ENCODE measurements around the gene ZFAND3. TPM values are rescaled to one million over a fixed set of nuclear protein-coding genes. Genes with fewer than 3 reads are reported as not detected.

ZFAND3 gene
- polyA plus RNA-seq, 1 donor from 2014 or later: 19.7 TPM

DNA sequence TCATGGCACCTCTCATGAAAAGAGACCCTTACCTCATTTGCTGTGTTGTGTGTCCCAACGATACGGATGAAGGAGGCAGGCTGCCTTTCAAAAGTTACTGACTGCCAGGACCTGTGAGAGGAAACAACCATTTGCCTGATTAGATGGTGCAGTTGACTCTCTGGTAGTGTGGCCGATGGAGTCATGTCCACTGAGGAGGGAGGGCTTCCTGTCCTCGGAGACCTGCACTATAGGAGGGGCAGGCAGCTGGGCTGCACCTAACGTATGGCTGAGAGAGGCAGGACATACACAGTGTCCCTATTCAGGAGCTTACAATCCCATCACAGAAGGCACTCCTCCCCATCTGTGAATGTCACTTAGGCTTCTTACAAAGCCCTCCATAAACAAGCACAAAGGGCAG, 373.0 kb downstream of the ZFAND3 start:
- no peaks in the 10 kb centered on the region for H3K9me2 ChIP-seq (ENCODE audit: insufficient read depth, low read length)
- no peaks in the 10 kb centered on the region for H4K20me1 ChIP-seq (ENCODE audit: insufficient read depth)
- no peak overlapping the region for H3K4me2 ChIP-seq (ENCODE audit: low read length)
- H3K27ac ChIP-seq (ENCODE audit: low read length): no peak overlapping the region
- no peak overlapping the region for H2AFZ ChIP-seq (ENCODE audit: low read depth, low read length)
- TF ChIP-seq RAD21 (conservative IDR thresholded peaks at IDR 0.05) (no peak), SMC3 (conservative IDR thresholded peaks at IDR 0.05; ENCODE audit: poor library complexity) (no peak), EP300 (conservative IDR thresholded peaks at IDR 0.05; ENCODE audit: poor library complexity, severe bottlenecking) (no peak), MXI1 (conservative IDR thresholded peaks at IDR 0.05; ENCODE audit: poor library complexity, severe bottlenecking) (no peak), EZH2 (IDR thresholded peaks at IDR 0.05; ENCODE audit: borderline replicate concordance, insufficient read depth, low read length, poor library complexity, severe bottlenecking) (no peak), POLR2AphosphoS5 (IDR thresholded peaks at IDR 0.05) (no peak)
- TF ChIP-seq, protein P1, sequence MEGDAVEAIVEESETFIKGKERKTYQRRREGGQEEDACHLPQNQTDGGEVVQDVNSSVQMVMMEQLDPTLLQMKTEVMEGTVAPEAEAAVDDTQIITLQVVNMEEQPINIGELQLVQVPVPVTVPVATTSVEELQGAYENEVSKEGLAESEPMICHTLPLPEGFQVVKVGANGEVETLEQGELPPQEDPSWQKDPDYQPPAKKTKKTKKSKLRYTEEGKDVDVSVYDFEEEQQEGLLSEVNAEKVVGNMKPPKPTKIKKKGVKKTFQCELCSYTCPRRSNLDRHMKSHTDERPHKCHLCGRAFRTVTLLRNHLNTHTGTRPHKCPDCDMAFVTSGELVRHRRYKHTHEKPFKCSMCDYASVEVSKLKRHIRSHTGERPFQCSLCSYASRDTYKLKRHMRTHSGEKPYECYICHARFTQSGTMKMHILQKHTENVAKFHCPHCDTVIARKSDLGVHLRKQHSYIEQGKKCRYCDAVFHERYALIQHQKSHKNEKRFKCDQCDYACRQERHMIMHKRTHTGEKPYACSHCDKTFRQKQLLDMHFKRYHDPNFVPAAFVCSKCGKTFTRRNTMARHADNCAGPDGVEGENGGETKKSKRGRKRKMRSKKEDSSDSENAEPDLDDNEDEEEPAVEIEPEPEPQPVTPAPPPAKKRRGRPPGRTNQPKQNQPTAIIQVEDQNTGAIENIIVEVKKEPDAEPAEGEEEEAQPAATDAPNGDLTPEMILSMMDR (IDR thresholded peaks at IDR 0.05; ENCODE audit: poor library complexity, severe bottlenecking): no peak
- H3K9ac ChIP-seq (ENCODE audit: low read length): no peak overlapping the region
- H3F3A ChIP-seq (ENCODE audit: insufficient read depth, low read length, poor library complexity, severe bottlenecking): no peaks in the 10 kb centered on the region
- H3K4me3 ChIP-seq (ENCODE audit: low read length): no peak overlapping the region
- H3K36me3 ChIP-seq (ENCODE audit: insufficient read depth, low read length): no peaks in the 10 kb centered on the region
- H3K9me3 ChIP-seq (ENCODE audit: low read length): no peaks in the 10 kb centered on the region
- H3K79me2 ChIP-seq (replicated peaks; ENCODE audit: insufficient read depth, low read length): no peaks in the 10 kb centered on the region
- H3K27me3 ChIP-seq (ENCODE audit: insufficient read depth, low read depth, low read length): no peaks in the 10 kb centered on the region

DNA sequence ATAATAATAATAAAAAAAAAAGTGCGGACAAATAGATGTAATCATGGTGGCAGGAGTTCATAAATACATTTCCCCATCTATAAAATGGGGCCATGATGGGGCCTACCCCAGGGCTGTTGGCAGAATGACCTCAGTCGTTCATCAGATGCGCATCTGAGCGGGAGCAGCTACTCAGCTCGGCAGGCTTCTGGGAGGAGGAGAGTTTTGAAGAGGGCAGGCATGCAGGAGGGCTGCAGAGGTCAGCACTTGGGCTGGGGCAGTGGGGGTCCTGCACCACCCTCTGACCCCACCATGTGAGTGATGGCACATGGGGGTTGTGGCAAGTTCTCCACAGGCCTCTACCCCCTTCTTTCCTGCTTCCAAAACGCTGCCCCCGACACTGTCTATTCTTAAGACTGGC, 373.5 kb downstream of the ZFAND3 start:
- Histone ChIP-seq H3K4me3 (ENCODE audit: low read length) (no peak overlapping the region), H3K36me3 (ENCODE audit: insufficient read depth, low read length) (no peaks in the 10 kb centered on the region), H2AFZ (ENCODE audit: low read depth, low read length) (no peak overlapping the region), H3K79me2 (replicated peaks; ENCODE audit: insufficient read depth, low read length) (no peaks in the 10 kb centered on the region), H3K9ac (ENCODE audit: low read length) (no peak overlapping the region), H3K27ac (ENCODE audit: low read length) (no peak overlapping the region), H4K20me1 (ENCODE audit: insufficient read depth) (no peaks in the 10 kb centered on the region), H3F3A (ENCODE audit: insufficient read depth, low read length, poor library complexity, severe bottlenecking) (no peaks in the 10 kb centered on the region), H3K4me2 (ENCODE audit: low read length) (no peak overlapping the region), H3K27me3 (ENCODE audit: insufficient read depth, low read depth, low read length) (no peaks in the 10 kb centered on the region), H3K9me3 (ENCODE audit: low read length) (no peaks in the 10 kb centered on the region), H3K9me2 (ENCODE audit: insufficient read depth, low read length) (no peaks in the 10 kb centered on the region)
- no peak for TF ChIP-seq TAF1 (IDR thresholded peaks at IDR 0.05; ENCODE audit: low read depth)
- TF ChIP-seq, protein P1 (IDR thresholded peaks at IDR 0.05; ENCODE audit: poor library complexity, severe bottlenecking): no peak
- TF ChIP-seq EZH2 (IDR thresholded peaks at IDR 0.05; ENCODE audit: borderline replicate concordance, insufficient read depth, low read length, poor library complexity, severe bottlenecking): no peak
- no peak for TF ChIP-seq SMC3 (conservative IDR thresholded peaks at IDR 0.05; ENCODE audit: poor library complexity)
- TF ChIP-seq, protein P2, sequence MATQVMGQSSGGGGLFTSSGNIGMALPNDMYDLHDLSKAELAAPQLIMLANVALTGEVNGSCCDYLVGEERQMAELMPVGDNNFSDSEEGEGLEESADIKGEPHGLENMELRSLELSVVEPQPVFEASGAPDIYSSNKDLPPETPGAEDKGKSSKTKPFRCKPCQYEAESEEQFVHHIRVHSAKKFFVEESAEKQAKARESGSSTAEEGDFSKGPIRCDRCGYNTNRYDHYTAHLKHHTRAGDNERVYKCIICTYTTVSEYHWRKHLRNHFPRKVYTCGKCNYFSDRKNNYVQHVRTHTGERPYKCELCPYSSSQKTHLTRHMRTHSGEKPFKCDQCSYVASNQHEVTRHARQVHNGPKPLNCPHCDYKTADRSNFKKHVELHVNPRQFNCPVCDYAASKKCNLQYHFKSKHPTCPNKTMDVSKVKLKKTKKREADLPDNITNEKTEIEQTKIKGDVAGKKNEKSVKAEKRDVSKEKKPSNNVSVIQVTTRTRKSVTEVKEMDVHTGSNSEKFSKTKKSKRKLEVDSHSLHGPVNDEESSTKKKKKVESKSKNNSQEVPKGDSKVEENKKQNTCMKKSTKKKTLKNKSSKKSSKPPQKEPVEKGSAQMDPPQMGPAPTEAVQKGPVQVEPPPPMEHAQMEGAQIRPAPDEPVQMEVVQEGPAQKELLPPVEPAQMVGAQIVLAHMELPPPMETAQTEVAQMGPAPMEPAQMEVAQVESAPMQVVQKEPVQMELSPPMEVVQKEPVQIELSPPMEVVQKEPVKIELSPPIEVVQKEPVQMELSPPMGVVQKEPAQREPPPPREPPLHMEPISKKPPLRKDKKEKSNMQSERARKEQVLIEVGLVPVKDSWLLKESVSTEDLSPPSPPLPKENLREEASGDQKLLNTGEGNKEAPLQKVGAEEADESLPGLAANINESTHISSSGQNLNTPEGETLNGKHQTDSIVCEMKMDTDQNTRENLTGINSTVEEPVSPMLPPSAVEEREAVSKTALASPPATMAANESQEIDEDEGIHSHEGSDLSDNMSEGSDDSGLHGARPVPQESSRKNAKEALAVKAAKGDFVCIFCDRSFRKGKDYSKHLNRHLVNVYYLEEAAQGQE (IDR thresholded peaks at IDR 0.05; ENCODE audit: borderline replicate concordance): no peak
- no peak for TF ChIP-seq RAD21 (conservative IDR thresholded peaks at IDR 0.05)
- no peak for TF ChIP-seq MXI1 (conservative IDR thresholded peaks at IDR 0.05; ENCODE audit: poor library complexity, severe bottlenecking)

Data from neural cell (in vitro differentiated cells).